Hair follicular keratinocyte (primary cell): ENCODE measurements around the gene WNT9A. TPM values are rescaled to one million over a fixed set of nuclear protein-coding genes. Genes with fewer than 3 reads are reported as not detected.

Experiments
- total RNA-seq: library from RNA; depleted of rRNA; stranded (reverse); fragments of >200 nt; gene quantifications from 2 replicates; pipeline ENCODE4 v1.2.3, GENCODE V29; 2015

WNT9A gene, protein sequence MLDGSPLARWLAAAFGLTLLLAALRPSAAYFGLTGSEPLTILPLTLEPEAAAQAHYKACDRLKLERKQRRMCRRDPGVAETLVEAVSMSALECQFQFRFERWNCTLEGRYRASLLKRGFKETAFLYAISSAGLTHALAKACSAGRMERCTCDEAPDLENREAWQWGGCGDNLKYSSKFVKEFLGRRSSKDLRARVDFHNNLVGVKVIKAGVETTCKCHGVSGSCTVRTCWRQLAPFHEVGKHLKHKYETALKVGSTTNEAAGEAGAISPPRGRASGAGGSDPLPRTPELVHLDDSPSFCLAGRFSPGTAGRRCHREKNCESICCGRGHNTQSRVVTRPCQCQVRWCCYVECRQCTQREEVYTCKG
- under 0.01 and 0.08 TPM in 2 replicates for total RNA-seq

DNA sequence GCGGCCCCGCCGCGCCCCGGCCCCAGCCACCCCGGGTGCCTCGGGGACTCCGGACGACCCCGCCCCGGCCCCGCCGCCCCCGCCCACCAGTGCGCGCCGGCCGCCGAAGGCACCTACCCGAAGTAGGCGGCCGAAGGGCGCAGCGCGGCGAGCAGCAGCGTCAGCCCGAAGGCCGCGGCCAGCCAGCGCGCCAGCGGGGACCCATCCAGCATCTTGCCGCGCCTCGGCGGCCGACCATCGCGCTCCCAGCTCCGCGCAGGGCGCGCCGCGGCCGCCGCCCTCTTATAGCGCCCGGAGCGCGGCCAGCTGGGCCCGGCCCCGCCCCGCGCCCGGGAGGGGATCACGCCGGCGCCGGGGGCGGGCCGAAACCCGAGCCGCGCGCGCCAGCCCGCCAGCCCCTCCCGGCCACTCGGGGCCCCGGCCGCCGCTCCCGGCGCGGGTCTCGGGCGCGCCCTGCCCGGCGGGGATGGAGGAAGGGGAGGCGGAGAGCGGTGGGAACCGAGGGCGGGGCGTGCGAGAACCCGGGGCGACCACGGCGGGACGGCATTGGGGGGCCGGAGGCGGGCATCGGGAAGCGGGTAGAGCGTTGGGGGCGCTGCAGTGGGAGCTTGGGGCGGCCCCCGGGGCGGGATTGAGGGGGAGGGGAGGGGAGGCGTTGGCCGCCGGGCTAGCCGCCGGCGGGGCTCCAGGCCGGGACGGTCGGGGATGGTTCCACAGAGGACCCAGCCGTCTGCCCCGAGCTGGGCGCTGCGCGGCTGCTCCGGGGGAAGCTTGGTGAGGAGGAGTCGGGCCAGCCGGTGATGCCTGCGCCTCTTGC, at the start of gene WNT9A:
WNT9A (minus strand) TSS at position 257 of the 817 bp plus-strand sequence; CDS start at position 212, 45 bp downstream.

Other genes with a start within 250 kb of the WNT9A start
- gene JMJD4, start 212.6 kb downstream of the WNT9A start, total RNA-seq = 24.9 and 37.4 TPM in 2 replicates
- gene SNAP47, start 212.5 kb downstream of the WNT9A start, total RNA-seq = 35.9 and 41.2 TPM in 2 replicates
- gene PRSS38, start 132.3 kb downstream of the WNT9A start, total RNA-seq = not detected in 2 replicates
- gene WNT3A, start 59.1 kb upstream of the WNT9A start, total RNA-seq = not detected in 2 replicates
- 418 and 444 TPM in 2 replicates for gene ARF1, start 134.8 kb upstream of the WNT9A start, total RNA-seq
- 10.4 and 28.4 TPM in 2 replicates for gene C1orf35, start 155.4 kb upstream of the WNT9A start, total RNA-seq
- gene MRPL55, start 161.4 kb upstream of the WNT9A start, total RNA-seq = 72.2 and 92.4 TPM in 2 replicates
- gene GUK1, start 192.3 kb upstream of the WNT9A start, total RNA-seq = 477 and 499 TPM in 2 replicates
- 0.38 and 0.86 TPM in 2 replicates for gene GJC2, start 202.0 kb upstream of the WNT9A start, total RNA-seq
- 2.2 and 6.1 TPM in 2 replicates for gene IBA57, start 217.9 kb upstream of the WNT9A start, total RNA-seq